DMS53 treated with DMSO at 0.1 percent for 48 hours (cell line): ENCODE measurements around the gene GPR22.

Experiments
- DNase-seq: peaks from one replicate; lab custom pipeline; 2025; ENCODE audit not compliant: unreplicated experiment; lab: John Stamatoyannopoulos, UW

The GPR22 gene

GRCh38 chr7:107474104-107474521, 4.3 kb downstream of the GPR22 start:
- no peak for DNase-seq

DNA sequence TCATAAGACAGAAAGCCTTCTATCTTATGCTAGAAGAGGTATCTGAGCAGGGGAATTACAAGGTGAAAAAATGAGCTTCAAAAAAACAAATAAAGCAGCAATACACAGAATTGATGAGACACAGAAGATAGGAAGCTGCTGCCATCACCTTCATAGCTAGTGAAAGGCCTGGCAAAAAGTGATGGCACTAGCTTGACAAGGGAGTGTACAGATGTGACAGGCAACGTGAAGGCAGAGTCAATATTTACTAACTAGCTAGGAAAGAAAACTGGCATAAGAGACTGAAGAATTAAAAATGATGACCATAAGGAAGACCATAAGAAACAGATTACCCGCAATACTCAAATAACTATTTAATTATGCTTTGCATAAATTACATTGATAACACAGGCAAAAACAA, 9.4 kb downstream of the GPR22 start:
- DNase-seq, result peak; percentile 77

DNA sequence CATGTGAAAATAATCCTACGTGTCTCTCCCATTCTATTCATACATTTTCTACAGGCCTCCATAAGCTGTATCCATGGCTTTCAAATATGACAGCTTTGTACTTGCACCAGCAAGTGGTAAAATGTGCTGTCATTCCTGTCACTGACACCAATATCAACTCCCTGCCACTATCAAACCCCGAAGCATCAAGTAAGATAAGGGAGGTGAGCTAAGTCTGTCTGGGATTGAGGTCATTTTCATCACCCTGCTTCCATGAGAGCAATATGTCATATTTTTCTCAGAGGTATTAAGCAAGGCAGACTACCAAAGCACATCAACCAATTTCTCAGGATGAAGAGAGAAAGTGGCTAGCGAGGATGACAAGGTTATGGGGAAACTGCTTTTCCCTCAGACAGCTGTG, 11.1 kb downstream of the GPR22 start:
- no peak for DNase-seq

DNA sequence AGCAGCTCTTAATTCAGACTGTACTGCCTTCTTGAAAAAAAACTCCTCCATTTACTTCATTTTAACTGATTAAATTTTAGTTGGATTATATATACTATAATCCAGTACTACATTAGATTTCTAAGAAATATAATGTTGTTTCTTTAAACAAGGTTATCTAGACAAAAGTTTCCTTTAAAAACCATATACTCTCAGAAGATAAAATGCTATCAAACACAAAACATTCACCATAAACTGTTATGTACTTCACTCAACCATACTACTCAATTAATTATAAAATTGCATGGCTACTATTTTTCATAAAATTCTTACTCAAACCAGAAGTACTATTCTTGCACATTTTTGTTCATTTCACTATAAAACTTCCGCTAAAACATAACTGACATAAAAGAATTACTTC, 12.7 kb downstream of the GPR22 start:
- DNase-seq, result no peak

DNA sequence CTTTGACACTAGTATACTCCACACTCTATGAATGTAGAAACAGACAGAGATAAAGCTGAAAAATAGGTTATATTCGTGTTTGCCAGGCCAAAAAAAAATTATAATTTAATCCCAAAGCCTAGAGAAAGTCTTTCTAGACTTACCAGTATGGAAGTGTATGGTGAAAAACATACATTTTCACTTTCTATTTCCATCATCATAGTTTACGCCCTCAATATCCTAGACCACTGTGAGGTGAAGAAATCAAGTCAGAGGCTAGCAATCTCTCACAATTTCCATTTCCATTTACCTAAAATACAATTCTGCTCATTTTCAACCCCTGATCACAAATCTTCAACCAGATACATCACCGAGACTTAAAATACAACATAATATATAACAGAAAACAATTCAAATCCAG, 16.2 kb downstream of the GPR22 start:
- no peak for DNase-seq

- DNase-seq, result no peak
Measured at GRCh38 chr7:107492875-107493274, 23.0 kb downstream of the GPR22 start.

- peak; percentile 96 for DNase-seq
Measured at GRCh38 chr7:107494315-107494751, 24.5 kb downstream of the GPR22 start.

- DNase-seq, result peak; percentile 66
Measured at GRCh38 chr7:107494884-107495283, 25.0 kb downstream of the GPR22 start.

- DNase-seq, result no peak
Measured at GRCh38 chr7:107495516-107495915, 25.7 kb downstream of the GPR22 start.

- no peak for DNase-seq
Measured at GRCh38 chr7:107499731-107500130, 29.9 kb downstream of the GPR22 start.

GRCh38 chr7:107501593-107501992, 31.7 kb downstream of the GPR22 start:
- peak; percentile 75 for DNase-seq

GRCh38 chr7:107502154-107502553, 32.3 kb downstream of the GPR22 start:
- DNase-seq, result no peak

DNA sequence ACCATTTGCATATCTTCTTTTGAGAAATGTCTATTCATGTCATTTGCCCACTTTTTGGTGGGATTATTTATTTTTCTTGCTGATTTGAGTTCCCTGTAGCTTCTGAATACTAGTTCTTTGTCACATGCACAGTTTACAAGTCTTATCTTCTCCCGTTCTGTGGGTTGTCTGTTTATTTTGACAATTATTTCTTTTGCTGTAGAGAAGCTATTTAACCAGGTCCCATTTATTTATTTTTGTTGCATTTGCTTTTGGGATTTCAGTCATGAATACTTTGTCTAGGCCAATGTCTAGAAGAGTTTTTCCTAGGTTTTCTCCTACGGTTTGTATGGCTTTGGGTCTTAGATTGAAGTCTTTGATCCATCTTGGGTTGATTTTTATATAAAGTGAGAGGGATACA, 32.9 kb downstream of the GPR22 start:
- no peak for DNase-seq

DNA sequence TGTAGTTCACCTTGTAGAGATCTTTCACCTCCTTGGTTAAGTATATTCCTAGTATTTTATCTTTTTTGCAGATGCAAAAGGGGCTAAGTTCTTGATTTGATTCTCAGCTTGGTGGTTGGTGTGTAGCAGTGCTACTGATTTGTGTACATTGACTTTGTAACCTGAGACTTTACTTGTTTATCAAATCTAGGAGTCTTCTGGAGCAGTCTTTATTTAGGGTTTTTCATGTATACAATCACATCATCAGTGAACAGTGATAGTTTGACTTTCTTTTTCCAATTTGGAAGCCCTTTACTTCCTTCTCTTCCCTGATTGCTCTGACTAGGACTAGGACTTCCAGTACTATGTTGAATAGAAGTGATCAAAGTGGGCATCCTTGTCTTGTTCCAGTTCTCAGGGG, 33.8 kb downstream of the GPR22 start:
- DNase-seq, result no peak

- DNase-seq, result no peak
Measured at GRCh38 chr7:107505362-107505761, 35.5 kb downstream of the GPR22 start.

DNA sequence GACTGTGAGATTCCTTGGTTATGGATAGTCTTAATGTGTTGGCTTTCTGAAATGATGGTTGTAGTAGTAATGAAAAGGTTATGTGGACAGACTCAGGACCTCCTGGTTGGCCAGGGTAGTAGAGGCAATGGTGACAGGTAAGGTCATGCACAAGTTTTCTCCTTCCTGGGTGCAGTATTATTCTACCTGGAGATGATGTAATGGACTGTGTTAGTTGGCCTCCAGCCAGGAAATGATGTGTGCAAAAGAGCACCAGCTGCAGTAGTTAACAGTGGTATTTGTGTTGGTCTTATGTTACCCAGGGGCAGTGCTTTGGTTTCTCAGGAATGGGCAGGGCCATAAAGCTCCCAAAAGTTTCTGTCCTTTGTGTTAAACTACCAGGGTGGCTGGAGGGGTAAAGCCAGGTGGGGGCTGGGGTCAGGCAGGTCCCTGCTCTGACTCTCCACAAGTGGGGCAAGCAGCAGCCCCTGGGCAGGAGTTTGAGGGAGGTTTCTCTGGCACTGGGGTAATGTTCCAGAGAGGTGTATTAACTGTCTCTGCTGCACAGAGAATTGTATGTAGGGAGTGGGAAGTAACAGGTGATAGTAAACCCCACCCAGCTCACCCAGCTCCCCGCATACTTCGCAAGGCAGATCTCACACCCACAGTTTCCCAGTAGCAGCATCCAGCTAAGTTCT, 36.3 kb downstream of the GPR22 start:
- DNase-seq, result peak; percentile 95

GRCh38 chr7:107506674-107507339, 37.0 kb downstream of the GPR22 start:
- peak; percentile 94 for DNase-seq
